CD4-positive, alpha-beta memory T cell (primary cell): ENCODE data around the gene ETV5. TPM values are rescaled to one million over a fixed set of nuclear protein-coding genes. Genes with fewer than 3 reads are reported as not detected.

Source experiments
- CTCF ChIA-PET: fragments of 350-600 bp; sonication (Branson Sonifier 250); formaldehyde crosslinking; loops from one replicate; lab custom pipeline; 2021; ENCODE audit warnings: inconsistent platforms; ENCODE audit not compliant: partially characterized antibody; lab: Charles Lee
- POLR2A ChIA-PET: fragments of 350-600 bp; sonication (Branson Sonifier 250); formaldehyde crosslinking; loops from one replicate; lab custom pipeline; 2021; ENCODE audit not compliant: partially characterized antibody; lab: Charles Lee
- DNase-seq, 5 donors: peaks; one replicate each; pipeline versions ENCODE4 v3.0.0 to v3.0.0-alpha.2; 2020 to 2022; ENCODE audit warnings: mixed read lengths in 1 of 5
- H3K27ac ChIP-seq: one replicate; pipeline ENCODE4 v1.7.0; 2013; ENCODE audit warnings: low read depth, low read length
- H3K27me3 ChIP-seq: 2 replicates; pipeline ENCODE4 v1.7.0; 2013; ENCODE audit warnings: mild to moderate bottlenecking, low read length, moderate library complexity; ENCODE audit not compliant: insufficient read depth
- H3K36me3 ChIP-seq: 2 replicates; pipeline ENCODE4 v1.7.0; 2013; ENCODE audit warnings: mild to moderate bottlenecking, low read length, moderate library complexity; ENCODE audit not compliant: insufficient read depth
- H3K4me1 ChIP-seq: 2 replicates; pipeline ENCODE4 v1.7.0; 2013; ENCODE audit warnings: mild to moderate bottlenecking, low read length, moderate library complexity; ENCODE audit not compliant: insufficient read depth
- H3K4me3 ChIP-seq, 2 donors: one replicate each; pipeline ENCODE4 v1.7.0; 2013; ENCODE audit warnings: low read length in 2 of 2, mild to moderate bottlenecking in 1 of 2
- H3K9me3 ChIP-seq, 2 donors: one replicate each; pipeline ENCODE4 v1.7.0; 2013; ENCODE audit warnings: low read length in 2 of 2, control low read depth in 1 of 2; ENCODE audit not compliant: control insufficient read depth in 1 of 2
- H3K27ac Mint-ChIP-seq, 7 donors: one replicate each; pipeline ENCODE4 v1.8.0; 2020 to 2021; ENCODE audit warnings: mixed read lengths in 7 of 7, mild to moderate bottlenecking in 6 of 7, inconsistent platforms in 3 of 7, moderate library complexity in 3 of 7
- H3K27me3 Mint-ChIP-seq, 2 donors: one replicate each; pipeline ENCODE4 v1.8.0; 2020 to 2021; ENCODE audit warnings: mixed read lengths in 2 of 2
- H3K36me3 Mint-ChIP-seq, 2 donors: one replicate each; pipeline ENCODE4 v1.8.0; 2020 to 2021; ENCODE audit warnings: mixed read lengths in 2 of 2, inconsistent platforms in 1 of 2, mild to moderate bottlenecking in 1 of 2
- H3K4me1 Mint-ChIP-seq, 4 donors: one replicate each; pipeline ENCODE4 v1.8.0; 2020 to 2021; ENCODE audit warnings: mixed read lengths in 4 of 4, mild to moderate bottlenecking in 1 of 4
- H3K4me3 Mint-ChIP-seq, 8 donors: one replicate each; pipeline ENCODE4 v1.8.0; 2020 to 2021; ENCODE audit warnings: mixed read lengths in 8 of 8, mild to moderate bottlenecking in 7 of 8, moderate library complexity in 6 of 8, inconsistent platforms in 3 of 8
- H3K9me3 Mint-ChIP-seq, 8 donors: one replicate each; pipeline ENCODE4 v1.8.0; 2020 to 2021; ENCODE audit warnings: mixed read lengths in 8 of 8, mild to moderate bottlenecking in 5 of 8, inconsistent platforms in 3 of 8, moderate library complexity in 1 of 8
- intact Hi-C: fragments of 100-400 bp; cut with micrococcal nuclease; formaldehyde crosslinking; loops from one replicate; pipeline ENCODE4 v1.15.1; 2023
- polyA plus RNA-seq, 2 donors: library from polyadenylated mRNA; unstranded; fragments of 300-500 nt; fragmentation: Illumina TruSeq; gene quantifications; one replicate each; pipeline ENCODE4 v1.2.3, GENCODE V29; 2021
- total RNA-seq, 2 experiments: library from RNA; stranded (reverse); gene quantifications; one replicate each; pipeline ENCODE4 v1.2.3, GENCODE V29; 2021

Gene ETV5
- total and polyA plus RNA-seq, 4 experiments from 2014 or later, result 0.81 to 1.1 TPM; not detected in 2

DNA sequence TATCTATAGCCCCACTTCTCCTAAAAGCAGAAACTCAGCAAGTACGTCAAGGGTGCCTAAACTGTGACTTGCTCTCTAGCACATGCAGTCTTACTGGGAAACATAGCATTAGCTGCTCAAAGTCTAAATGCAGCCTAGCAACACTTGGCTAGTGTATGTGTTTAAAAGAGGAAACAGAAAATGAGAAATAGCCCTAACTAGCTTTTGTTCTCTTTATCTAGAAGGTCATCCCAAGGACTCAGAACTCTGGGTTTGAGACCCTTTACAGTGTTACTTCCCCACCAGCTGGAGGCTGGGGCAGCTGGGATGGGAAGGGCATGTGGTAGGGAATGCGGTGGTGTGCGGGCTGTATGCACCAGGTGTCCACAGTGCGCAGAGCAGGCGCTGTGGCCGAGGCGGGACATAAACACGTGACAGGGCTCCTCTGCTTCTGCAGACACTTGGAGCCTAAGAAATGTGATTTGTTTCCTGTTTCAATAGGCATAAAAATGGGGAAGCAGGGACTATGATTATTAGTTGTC lies 13.3 kb downstream of the ETV5 start:
- Mint-ChIP-seq H3K27me3 (peaks cover 38 to 77% of the 10 kb centered on the region in 2 donors), H3K27ac (no peak overlapping the region)

DNA sequence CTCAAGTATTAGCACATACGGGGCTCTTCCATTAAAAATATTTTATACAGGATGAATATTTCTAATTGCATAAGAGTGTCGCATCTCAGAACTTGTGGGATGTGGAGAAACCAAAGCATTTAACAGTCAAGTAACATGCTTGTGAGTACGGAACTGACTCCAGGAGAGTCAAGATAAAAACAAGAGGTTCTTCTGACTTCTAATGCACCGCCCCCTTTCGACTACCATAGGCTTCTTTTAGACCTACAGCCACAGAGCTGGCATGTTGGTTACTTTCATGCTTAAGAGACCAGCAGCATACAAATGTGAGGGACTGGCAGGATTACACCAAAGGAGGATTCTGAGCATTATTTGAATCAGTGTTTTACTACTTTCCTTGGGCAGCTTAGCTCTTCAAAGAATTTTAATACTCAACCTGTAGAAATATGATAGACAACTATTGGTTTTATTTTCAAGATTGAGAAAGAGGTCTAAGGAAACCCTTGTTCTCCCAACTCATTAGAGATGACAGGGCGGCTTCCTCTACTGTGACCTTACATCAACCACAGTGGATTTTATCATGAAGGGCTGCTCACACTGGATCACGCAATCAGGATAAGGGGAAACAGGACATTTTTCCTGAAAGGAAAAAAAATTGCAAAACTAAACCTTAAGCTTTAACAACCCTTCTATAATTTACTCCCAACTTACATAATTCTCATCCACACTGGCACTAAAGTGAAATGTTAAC lies 14.0 kb downstream of the ETV5 start:
- Histone ChIP-seq H3K4me1 (peaks cover 9% of the 10 kb centered on the region), H3K27ac (no peak overlapping the region), H3K27me3 (peaks cover 15% of the 10 kb centered on the region), H3K4me3 (no peak overlapping the region), H3K36me3 (no peaks in the 10 kb centered on the region), H3K9me3 (no peaks in the 10 kb centered on the region)
- Mint-ChIP-seq H3K4me1 (peaks cover 0 to 14% (median 3%) of the 10 kb centered on the region in 4 donors), H3K27me3 (peaks cover 32 to 71% of the 10 kb centered on the region in 2 donors), H3K4me3 (no peak overlapping the region), H3K27ac (no peak overlapping the region), H3K9me3 (no peaks in the 10 kb centered on the region), H3K36me3 (no peaks in the 10 kb centered on the region)
- DNase-seq, result no peak
- ChIA-PET POLR2A (no interaction called here), CTCF (no interaction called here)
- intact Hi-C loops, result no loop called here

More for the DNA sequence above, 13.3 kb downstream of the ETV5 start:
- no peaks in the 10 kb centered on the region for H3K9me3 Mint-ChIP-seq
- intact Hi-C loops, result no loop called here
- H3K36me3 ChIP-seq, result no peaks in the 10 kb centered on the region
- ChIA-PET POLR2A (no interaction called here), CTCF (no interaction called here)
- no peaks in the 10 kb centered on the region for H3K9me3 ChIP-seq
- H3K4me1 ChIP-seq, result peaks cover 9% of the 10 kb centered on the region
- no peaks in the 10 kb centered on the region for H3K36me3 Mint-ChIP-seq
- peaks cover 0 to 14% (median 3%) of the 10 kb centered on the region in 4 donors for H3K4me1 Mint-ChIP-seq
- no peak for DNase-seq
- H3K4me3 Mint-ChIP-seq, result no peak overlapping the region
- peaks cover 15% of the 10 kb centered on the region for H3K27me3 ChIP-seq
- H3K4me3 ChIP-seq, result no peak overlapping the region
- no peak overlapping the region for H3K27ac ChIP-seq

DNA sequence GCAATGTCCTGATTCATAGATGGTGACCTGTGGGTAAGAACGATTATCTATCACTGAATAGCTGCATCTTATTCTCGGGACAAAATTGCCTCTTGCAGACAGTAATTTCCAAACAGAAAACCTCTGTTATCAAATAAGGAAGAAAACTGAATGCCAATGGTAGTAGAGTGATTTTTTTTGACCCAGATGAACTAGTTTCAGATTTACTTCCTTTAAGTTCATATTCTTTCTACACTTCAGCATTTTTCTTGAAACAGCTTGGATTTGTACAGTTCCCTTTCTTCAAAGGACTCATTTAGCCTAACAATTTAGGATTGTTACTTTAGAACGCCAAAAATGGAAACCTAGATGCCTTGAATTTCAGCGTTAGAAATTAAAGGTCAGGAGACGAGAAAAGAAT lies 14.6 kb downstream of the ETV5 start:
- no peaks in the 10 kb centered on the region for H3K9me3 Mint-ChIP-seq
- H3K27ac Mint-ChIP-seq, result no peak overlapping the region
- peaks cover 9% of the 10 kb centered on the region for H3K4me1 ChIP-seq
- H3K4me3 Mint-ChIP-seq, result no peak overlapping the region
- no peak for DNase-seq
- H3K36me3 Mint-ChIP-seq, result no peaks in the 10 kb centered on the region
- no peak overlapping the region for H3K27ac ChIP-seq
- CTCF ChIA-PET, result no interaction called here
- peaks cover 15% of the 10 kb centered on the region for H3K27me3 ChIP-seq
- intact Hi-C loops, result no loop called here
- no peaks in the 10 kb centered on the region for H3K9me3 ChIP-seq
- POLR2A ChIA-PET, result no interaction called here
- no peak overlapping the region for H3K4me3 ChIP-seq
- H3K4me1 Mint-ChIP-seq, result peaks cover 0 to 14% (median 3%) of the 10 kb centered on the region in 4 donors
- H3K36me3 ChIP-seq, result no peaks in the 10 kb centered on the region
- H3K27me3 Mint-ChIP-seq, result peaks cover 30 to 66% of the 10 kb centered on the region in 2 donors

DNA sequence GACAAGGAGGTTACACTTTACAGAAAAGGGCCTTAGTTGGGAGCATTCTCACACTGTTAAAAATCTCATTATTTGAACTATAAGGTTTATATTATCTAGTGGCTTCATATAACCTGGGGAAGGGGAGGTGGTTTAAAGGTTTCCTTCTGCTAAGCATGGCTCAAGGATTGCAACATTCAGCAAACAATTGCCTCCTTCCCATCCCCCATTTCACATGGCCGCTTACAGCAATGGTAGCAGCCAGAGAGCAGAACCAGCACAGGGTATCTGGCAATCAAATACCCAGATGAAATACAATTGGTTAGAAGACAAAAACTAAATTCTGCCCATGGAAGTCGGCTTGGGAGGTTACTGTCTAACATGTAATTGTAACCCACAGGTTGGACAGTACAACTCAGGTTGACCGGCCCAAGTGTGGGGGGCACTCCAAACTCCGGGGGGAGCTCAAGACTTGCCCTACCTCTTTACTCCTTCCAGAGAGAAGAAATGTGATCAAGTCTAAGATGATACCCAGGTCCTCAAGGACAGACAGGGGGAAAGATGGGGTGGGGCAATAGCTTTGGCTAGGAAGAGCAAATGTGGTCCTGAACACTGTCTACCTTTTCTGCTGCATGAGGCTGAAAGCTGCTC lies 15.5 kb downstream of the ETV5 start:
- H3K9me3 Mint-ChIP-seq, result no peaks in the 10 kb centered on the region
- Histone ChIP-seq H3K27me3 (peaks cover 15% of the 10 kb centered on the region), H3K4me3 (no peak overlapping the region), H3K9me3 (no peaks in the 10 kb centered on the region), H3K27ac (no peak overlapping the region), H3K36me3 (no peaks in the 10 kb centered on the region), H3K4me1 (peaks cover 9% of the 10 kb centered on the region)
- no peaks in the 10 kb centered on the region for H3K36me3 Mint-ChIP-seq
- intact Hi-C loops, result no loop called here
- peaks cover 27 to 61% of the 10 kb centered on the region in 2 donors for H3K27me3 Mint-ChIP-seq
- peaks cover 0 to 13% (median 3%) of the 10 kb centered on the region in 4 donors for H3K4me1 Mint-ChIP-seq
- no peak overlapping the region for H3K27ac Mint-ChIP-seq
- ChIA-PET CTCF (no interaction called here), POLR2A (no interaction called here)
- no peak for DNase-seq
- H3K4me3 Mint-ChIP-seq, result no peak overlapping the region

DNA sequence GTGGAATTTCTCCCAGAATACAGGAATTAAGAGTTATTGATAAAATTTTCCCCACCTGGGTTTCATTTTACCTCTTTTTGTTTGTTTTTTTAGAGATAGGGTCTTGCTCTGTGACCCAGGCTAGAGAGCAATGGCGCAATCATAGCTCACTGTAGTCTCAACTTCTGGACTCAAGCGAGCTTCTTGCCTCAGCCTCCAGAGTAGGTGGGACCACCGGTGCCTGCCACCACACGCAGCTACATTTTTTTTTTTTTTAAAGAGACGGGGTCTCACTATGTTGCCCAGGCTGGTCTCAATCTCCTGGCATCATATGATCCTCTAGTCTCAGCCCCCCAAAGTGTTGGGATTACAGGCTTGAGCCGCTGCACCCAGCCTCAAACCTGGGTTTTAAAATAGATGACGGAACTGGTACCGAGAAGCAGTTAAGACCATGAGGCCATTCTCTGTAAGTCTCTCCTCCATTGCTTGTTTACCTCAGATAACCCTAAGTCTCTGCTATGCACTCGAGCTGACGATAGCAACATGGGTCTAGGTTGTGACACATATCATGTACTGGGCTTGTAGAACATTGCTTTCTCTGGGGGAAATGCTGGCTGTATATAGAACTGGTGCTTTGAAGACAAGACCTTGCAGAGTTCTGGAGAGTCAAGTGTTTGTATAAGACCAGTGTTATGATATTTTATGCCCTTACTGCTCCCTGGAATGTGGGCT lies 16.4 kb downstream of the ETV5 start:
- H3K27me3 ChIP-seq, result peaks cover 10% of the 10 kb centered on the region
- no peak overlapping the region for H3K27ac ChIP-seq
- Mint-ChIP-seq H3K4me3 (no peak overlapping the region), H3K9me3 (no peaks in the 10 kb centered on the region), H3K36me3 (no peaks in the 10 kb centered on the region), H3K27ac (no peak overlapping the region), H3K27me3 (peaks cover 29 to 59% of the 10 kb centered on the region in 2 donors), H3K4me1 (peaks cover 0 to 6% (median 0%) of the 10 kb centered on the region in 4 donors)
- POLR2A ChIA-PET, result no interaction called here
- no peaks in the 10 kb centered on the region for H3K36me3 ChIP-seq
- peaks cover 3% of the 10 kb centered on the region for H3K4me1 ChIP-seq
- intact Hi-C loops, result no loop called here
- no peaks in the 10 kb centered on the region for H3K9me3 ChIP-seq
- no peak for DNase-seq
- CTCF ChIA-PET, result interaction anchor here (1.0 to 1.2 kb wide), 2 partner anchors 12 to 167 kb away, joined by 3 read pairs; no protein-coding TSS in a partner anchor
- no peak overlapping the region for H3K4me3 ChIP-seq

DNA sequence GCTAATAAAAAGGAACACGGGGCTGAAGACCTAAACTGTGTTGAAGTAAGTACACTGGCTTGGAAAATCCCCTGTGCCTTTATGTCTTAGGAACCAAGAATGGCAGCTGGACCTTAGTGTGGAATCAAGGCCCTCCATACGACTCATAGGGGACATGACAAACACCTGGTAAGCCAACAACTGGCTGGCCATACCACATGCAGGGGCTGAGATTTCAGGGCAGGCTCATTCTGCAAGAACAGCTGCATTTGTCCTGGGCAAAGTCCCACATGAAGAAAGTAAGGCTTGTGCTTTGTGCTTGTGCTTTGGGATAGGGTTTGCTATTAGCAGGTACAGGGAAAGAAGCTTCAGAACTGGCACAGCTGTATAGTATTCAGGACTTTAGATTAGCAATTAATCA lies 18.0 kb downstream of the ETV5 start:
- Histone ChIP-seq H3K4me3 (no peak overlapping the region), H3K36me3 (no peaks in the 10 kb centered on the region), H3K27me3 (no peaks in the 10 kb centered on the region), H3K9me3 (no peaks in the 10 kb centered on the region), H3K27ac (no peak overlapping the region), H3K4me1 (no peaks in the 10 kb centered on the region)
- no peaks in the 10 kb centered on the region for H3K36me3 Mint-ChIP-seq
- H3K4me3 Mint-ChIP-seq, result no peak overlapping the region
- CTCF ChIA-PET, result no interaction called here
- no peak overlapping the region for H3K27ac Mint-ChIP-seq
- H3K4me1 Mint-ChIP-seq, result no peaks in the 10 kb centered on the region
- peaks cover 28 to 47% of the 10 kb centered on the region in 2 donors for H3K27me3 Mint-ChIP-seq
- intact Hi-C loops, result no loop called here
- no peaks in the 10 kb centered on the region for H3K9me3 Mint-ChIP-seq
- no peak for DNase-seq
- POLR2A ChIA-PET, result no interaction called here

DNA sequence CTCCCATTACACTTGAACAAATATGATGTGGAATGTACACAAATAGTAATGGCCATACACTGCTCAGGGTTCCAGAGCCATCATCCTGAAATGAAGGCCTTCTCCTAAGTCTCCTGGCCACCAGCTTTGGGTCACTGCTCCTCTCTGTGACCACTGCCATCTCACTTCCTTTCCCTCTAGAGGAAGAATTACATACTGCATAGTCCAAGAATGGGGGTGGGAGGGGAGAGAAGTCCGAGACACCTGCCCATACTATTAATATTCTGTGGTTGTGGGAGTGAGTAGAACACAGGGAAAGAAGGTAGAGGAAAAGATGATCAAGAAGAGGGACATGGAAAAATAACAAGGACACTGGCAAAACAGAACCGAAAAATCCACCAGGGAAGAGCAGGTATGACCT lies 20.6 kb downstream of the ETV5 start:
- ChIA-PET POLR2A (no interaction called here), CTCF (no interaction called here)
- Histone ChIP-seq H3K36me3 (no peaks in the 10 kb centered on the region), H3K27ac (no peak overlapping the region), H3K27me3 (no peaks in the 10 kb centered on the region), H3K9me3 (no peaks in the 10 kb centered on the region), H3K4me3 (no peak overlapping the region), H3K4me1 (no peaks in the 10 kb centered on the region)
- intact Hi-C loops, result no loop called here
- H3K27me3 Mint-ChIP-seq, result peaks cover 21 to 32% of the 10 kb centered on the region in 2 donors
- no peak for DNase-seq
- no peaks in the 10 kb centered on the region for H3K4me1 Mint-ChIP-seq
- H3K9me3 Mint-ChIP-seq, result no peaks in the 10 kb centered on the region
- H3K36me3 Mint-ChIP-seq, result no peaks in the 10 kb centered on the region
- H3K27ac Mint-ChIP-seq, result no peak overlapping the region
- no peak overlapping the region for H3K4me3 Mint-ChIP-seq
